Tibial artery (tissue), 4 donors: ENCODE results near the gene SNAP29.

Experiments
- DNase-seq, 2 donors: peaks; one replicate each; pipeline ENCODE4 v3.0.0-alpha.2; 2019
- H3K27ac ChIP-seq, 2 donors: fragments of 200-600 bp; sonication (generic) in 1 of 2; 1 replicate in 1 of 2; 2 replicates in 1 of 2; pipeline ENCODE4 v1.5.1; 2018 to 2019; ENCODE audit warnings: mild to moderate bottlenecking in 1 of 2
- H3K27me3 ChIP-seq, 2 donors: fragments of 200-600 bp; sonication (generic) in 1 of 2; one replicate each; pipeline versions ENCODE4 v1.5.1 to v1.6.0; 2016 to 2019
- H3K36me3 ChIP-seq, 3 donors: fragments of 200-600 bp; sonication (generic) in 2 of 3; one replicate each; pipeline ENCODE4 v1.5.1; 2016 to 2019; ENCODE audit warnings: mild to moderate bottlenecking in 2 of 3
- H3K4me1 ChIP-seq, 4 donors: fragments of 200-600 bp; sonication (generic) in 2 of 4; 1 replicate in 3 of 4; 2 replicates in 1 of 4; pipeline ENCODE4 v1.5.1; 2016 to 2019
- H3K4me3 ChIP-seq, 2 donors: fragments of 200-600 bp; sonication (generic) in 1 of 2; 1 replicate in 1 of 2; 2 replicates in 1 of 2; pipeline ENCODE4 v1.5.1; 2018 to 2019; ENCODE audit warnings: mild to moderate bottlenecking in 2 of 2
- H3K9me3 ChIP-seq, 3 donors: fragments of 200-600 bp; sonication (generic) in 1 of 3; one replicate each; pipeline ENCODE4 v1.5.1; 2016 to 2019
- CTCF ChIP-seq, 2 experiments: fragments of 200-600 bp in 1 of 2; fragments of 450-650 bp in 1 of 2; IDR thresholded peaks; one replicate each; pipeline ENCODE4 v1.5.1; 2017 to 2019; ENCODE audit warnings: antibody characterized with exemption in 2 of 2, mild to moderate bottlenecking in 1 of 2, moderate library complexity in 1 of 2
- intact Hi-C: fragments of 100-400 bp; cut with DNase I; formaldehyde crosslinking; loops from one replicate; pipeline ENCODE4 v1.15.0; 2023; ENCODE audit warnings: low total_unique reads

Gene SNAP29

DNA sequence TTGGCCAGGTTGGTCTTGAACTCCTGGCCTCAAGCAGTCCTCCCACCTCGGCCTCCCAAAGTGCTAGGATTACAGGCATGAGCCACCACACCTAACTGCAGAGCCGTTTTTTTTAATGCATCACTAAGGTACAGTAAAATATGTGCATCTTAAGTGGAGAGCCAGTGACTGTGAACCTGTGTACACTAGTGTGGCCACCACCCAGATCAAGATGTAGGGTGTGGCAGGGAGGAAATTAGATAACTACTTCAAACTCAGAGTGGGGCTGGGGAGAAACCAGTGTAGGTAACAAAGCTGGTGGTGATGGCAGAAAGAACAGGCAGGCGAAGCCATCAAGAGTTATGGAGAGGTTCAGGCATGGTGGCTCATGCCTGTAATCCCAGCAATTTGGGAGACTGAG, 14.4 kb downstream of the SNAP29 start:
- Histone ChIP-seq H3K9me3 (no peaks in the 10 kb centered on the region), H3K27ac (no peak overlapping the region), H3K27me3 (no peaks in the 10 kb centered on the region), H3K36me3 (peaks cover 23 to 81% (median 42%) of the 10 kb centered on the region in 3 donors), H3K4me3 (no peak overlapping the region), H3K4me1 (no peaks in the 10 kb centered on the region)
- intact Hi-C loops = no loop called here
- DNase-seq = no peak
- no peak for TF ChIP-seq CTCF (IDR thresholded peaks at IDR 0.05)

GRCh38 chr22:20875296-20875695, 16.5 kb downstream of the SNAP29 start:
- Histone ChIP-seq H3K27ac (no peak overlapping the region), H3K36me3 (peaks cover 18 to 66% (median 41%) of the 10 kb centered on the region in 3 donors), H3K4me3 (no peak overlapping the region), H3K4me1 (no peaks in the 10 kb centered on the region), H3K9me3 (no peaks in the 10 kb centered on the region), H3K27me3 (no peaks in the 10 kb centered on the region)
- no peak for DNase-seq
- TF ChIP-seq CTCF (IDR thresholded peaks at IDR 0.05) = no peak
- intact Hi-C loops = no loop called here

GRCh38 chr22:20877715-20878114, 18.9 kb downstream of the SNAP29 start:
- Histone ChIP-seq H3K4me1 (no peaks in the 10 kb centered on the region), H3K9me3 (no peaks in the 10 kb centered on the region), H3K27me3 (no peaks in the 10 kb centered on the region), H3K4me3 (no peak overlapping the region), H3K27ac (no peak overlapping the region), H3K36me3 (peaks cover 28 to 66% (median 52%) of the 10 kb centered on the region in 3 donors)
- no peak for DNase-seq
- no peak for TF ChIP-seq CTCF (IDR thresholded peaks at IDR 0.05)
- intact Hi-C loops = no loop called here

DNA sequence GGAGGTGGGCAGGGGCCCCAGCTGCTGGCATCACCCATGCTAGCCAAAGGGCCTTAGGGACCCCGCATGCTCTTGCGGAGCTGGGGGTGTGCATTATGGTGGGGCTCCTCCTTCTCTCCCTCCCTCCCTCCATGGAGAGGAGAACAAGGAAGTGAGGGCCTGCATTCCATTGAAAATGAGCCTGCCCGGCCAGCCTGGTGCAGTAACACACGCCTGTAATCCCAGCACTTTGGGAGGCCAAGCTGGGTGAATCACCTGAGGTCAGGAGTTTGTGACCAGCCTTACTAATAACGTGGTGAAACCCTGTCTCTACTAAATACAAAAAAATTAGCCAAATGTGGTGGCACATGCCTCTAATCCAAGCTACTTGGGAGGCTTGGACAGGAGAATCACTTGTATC, 22.4 kb downstream of the SNAP29 start:
- H3K27me3 ChIP-seq = no peaks in the 10 kb centered on the region
- H3K4me3 ChIP-seq = no peak overlapping the region
- H3K9me3 ChIP-seq = no peaks in the 10 kb centered on the region
- peaks cover 0 to 8% (median 2%) of the 10 kb centered on the region in 4 donors for H3K4me1 ChIP-seq
- peaks cover 29 to 63% (median 58%) of the 10 kb centered on the region in 3 donors for H3K36me3 ChIP-seq
- intact Hi-C loops = no loop called here
- no peak overlapping the region for H3K27ac ChIP-seq
- no peak for TF ChIP-seq CTCF (IDR thresholded peaks at IDR 0.05)
- no peak for DNase-seq

- no peak overlapping the region for H3K27ac ChIP-seq
- no peak for DNase-seq
- intact Hi-C loops = no loop called here
- H3K36me3 ChIP-seq = peaks cover 32 to 66% (median 60%) of the 10 kb centered on the region in 3 donors
- H3K9me3 ChIP-seq = no peaks in the 10 kb centered on the region
- H3K27me3 ChIP-seq = no peaks in the 10 kb centered on the region
- no peak for TF ChIP-seq CTCF (IDR thresholded peaks at IDR 0.05)
- no peak overlapping the region for H3K4me3 ChIP-seq
- peaks cover 0 to 8% (median 2%) of the 10 kb centered on the region in 4 donors for H3K4me1 ChIP-seq
Measured at GRCh38 chr22:20881869-20882815, 23.3 kb downstream of the SNAP29 start.
